IMR-90 (cell line): ENCODE data around the gene KTI12. TPM values are rescaled to one million over a fixed set of nuclear protein-coding genes. Genes with fewer than 3 reads are reported as not detected.

Experiments used
- ATAC-seq: fragments of 200-7000 bp; cut with Tn5 transposase; 2 replicates; pipeline ENCODE4 v1.9.1; 2020; ENCODE audit warnings: low read depth, mild to moderate bottlenecking, moderate library complexity
- BruUV-seq: library from RNA; stranded (reverse); fragments of 400-500 nt; replicated peaks from 2 replicates; lab custom pipeline; 2021; lab: Mats Ljungman, UMichigan
- CTCF ChIA-PET: fragments of 300-600 bp; formaldehyde crosslinking; extraction: SDS; loops from one replicate; lab custom pipeline; 2021; ENCODE audit warnings: antibody characterized with exemption; lab: Yijun Ruan, JAX
- POLR2A ChIA-PET: fragments of 300-600 bp; sonication (Branson Sonifier 250); formaldehyde crosslinking; loops from one replicate; lab custom pipeline; 2022; ENCODE audit warnings: antibody characterized with exemption; ENCODE audit not compliant: unreplicated experiment; lab: Charles Lee
- DNase-seq: peaks from one replicate; pipeline ENCODE4 v3.0.0; 2013
- H2AFZ ChIP-seq: replicated peaks from 2 replicates; pipeline ENCODE3; 2013; ENCODE audit warnings: low read length, mild to moderate bottlenecking; ENCODE audit not compliant: poor library complexity
- H2AK5ac ChIP-seq: 2 replicates; pipeline ENCODE4 v1.6.1; 2013; ENCODE audit warnings: low read depth, low read length, inconsistent platforms
- H2AK9ac ChIP-seq: replicated peaks from 2 replicates; pipeline ENCODE3; 2013; ENCODE audit warnings: mild to moderate bottlenecking, low read depth, low read length, moderate library complexity; ENCODE audit not compliant: poor library complexity
- H2BK120ac ChIP-seq: 2 replicates; pipeline ENCODE4 v1.6.1; 2013; ENCODE audit warnings: low read depth, low read length, inconsistent platforms
- H2BK15ac ChIP-seq: 3 replicates; pipeline ENCODE4 v1.6.1; 2013; ENCODE audit warnings: low read depth, low read length, inconsistent platforms
- H2BK20ac ChIP-seq: 2 replicates; pipeline ENCODE4 v1.6.1; 2013; ENCODE audit warnings: low read depth, mild to moderate bottlenecking, inconsistent platforms, low read length, moderate library complexity
- H2BK5ac ChIP-seq: 2 replicates; pipeline ENCODE4 v1.6.1; 2013; ENCODE audit warnings: mild to moderate bottlenecking, low read depth, low read length, inconsistent platforms; ENCODE audit not compliant: poor library complexity, severe bottlenecking
- H3K14ac ChIP-seq: replicated peaks from 2 replicates; pipeline ENCODE4 v1.6.1; 2013; ENCODE audit warnings: low read depth, low read length, inconsistent platforms
- H3K18ac ChIP-seq: 2 replicates; pipeline ENCODE4 v1.6.1; 2013; ENCODE audit warnings: low read depth, low read length, control low read depth
- H3K23ac ChIP-seq: 2 replicates; pipeline ENCODE4 v1.6.1; 2013; ENCODE audit warnings: low read depth, low read length, inconsistent platforms
- H3K27ac ChIP-seq: 2 replicates; pipeline ENCODE4 v1.5.1; 2013; ENCODE audit warnings: mild to moderate bottlenecking, control low read depth, low read length; ENCODE audit not compliant: insufficient read depth
- H3K27me3 ChIP-seq: 2 replicates; pipeline ENCODE4 v1.6.1; 2013; ENCODE audit warnings: low read length; ENCODE audit not compliant: control insufficient read depth, insufficient read depth
- H3K36me3 ChIP-seq: 2 replicates; pipeline ENCODE4 v1.6.1; 2013; ENCODE audit warnings: low read length, mixed read lengths; ENCODE audit not compliant: control insufficient read depth, insufficient read depth
- H3K4ac ChIP-seq: 2 replicates; pipeline ENCODE4 v1.6.1; 2013; ENCODE audit warnings: low read depth, low read length, inconsistent platforms
- H3K4me1 ChIP-seq: 2 replicates; pipeline ENCODE4 v1.6.1; 2013; ENCODE audit warnings: low read length, mixed read lengths; ENCODE audit not compliant: control insufficient read depth, insufficient read depth
- H3K4me2 ChIP-seq: 2 replicates; pipeline ENCODE4 v1.6.1; 2013; ENCODE audit warnings: low read depth, mild to moderate bottlenecking, control low read depth, low read length, moderate library complexity
- H3K4me3 ChIP-seq: 2 replicates; pipeline ENCODE4 v1.5.1; 2013; ENCODE audit warnings: low read depth, mild to moderate bottlenecking, control low read depth, low read length, moderate library complexity; ENCODE audit not compliant: insufficient read depth
- H3K56ac ChIP-seq: 2 replicates; pipeline ENCODE4 v1.6.1; 2013; ENCODE audit warnings: low read length, inconsistent platforms; ENCODE audit not compliant: insufficient read depth; ENCODE audit errors: extremely low read depth
- H3K79me1 ChIP-seq, 2 experiments: 2 replicates each; pipeline ENCODE4 v1.6.1; 2013; ENCODE audit warnings: low read length in 2 of 2, inconsistent platforms in 1 of 2, low read depth in 1 of 2
- H3K9ac ChIP-seq: 2 replicates; pipeline ENCODE4 v1.6.1; 2013; ENCODE audit warnings: low read depth, low read length, control low read depth
- H3K9me1 ChIP-seq: 2 replicates; pipeline ENCODE4 v1.6.1; 2013; ENCODE audit warnings: low read length, inconsistent platforms; ENCODE audit not compliant: insufficient read depth
- H3K9me3 ChIP-seq: 2 replicates; pipeline ENCODE4 v1.6.1; 2013; ENCODE audit warnings: low read length; ENCODE audit not compliant: control insufficient read depth, insufficient read depth
- H4K20me1 ChIP-seq: 2 replicates; pipeline ENCODE4 v1.6.1; 2013; ENCODE audit warnings: low read length, inconsistent platforms; ENCODE audit not compliant: insufficient read depth
- H4K5ac ChIP-seq: 2 replicates; pipeline ENCODE4 v1.6.1; 2013; ENCODE audit warnings: mild to moderate bottlenecking, low read depth, low read length, control low read depth
- H4K8ac ChIP-seq, 2 experiments: 2 replicates each; pipeline ENCODE4 v1.6.1; 2013; ENCODE audit warnings: low read depth in 2 of 2, low read length in 2 of 2, control low read depth in 1 of 2, inconsistent platforms in 1 of 2
- H4K91ac ChIP-seq: 2 replicates; pipeline ENCODE4 v1.6.1; 2013; ENCODE audit warnings: low read depth, low read length, inconsistent platforms; ENCODE audit not compliant: insufficient read depth
- BHLHE40 ChIP-seq: fragments of 150-350 bp; IDR thresholded peaks from 2 replicates; pipeline ENCODE4 v1.6.1; 2016; ENCODE audit warnings: mild to moderate bottlenecking, low read depth, low read length
- CEBPB ChIP-seq: IDR thresholded peaks from 2 replicates; pipeline ENCODE4 v1.6.1; 2012; ENCODE audit warnings: low read depth, low read length, improper control_type of control experiment
- CHD1 ChIP-seq: IDR thresholded peaks from 2 replicates; pipeline ENCODE4 v1.6.1; 2012; ENCODE audit warnings: low read depth, low read length, improper control_type of control experiment
- CTCF ChIP-seq: conservative IDR thresholded peaks from 2 replicates; pipeline ENCODE4 v1.5.1; 2012; ENCODE audit warnings: mild to moderate bottlenecking, low read depth, low read length, improper control_type of control experiment
- ELK1 ChIP-seq: fragments of 150-350 bp; IDR thresholded peaks from 2 replicates; pipeline ENCODE4 v1.6.1; 2016; ENCODE audit warnings: low read depth, mild to moderate bottlenecking, low read length, moderate library complexity, borderline replicate concordance
- FOS ChIP-seq: fragments of 150-350 bp; IDR thresholded peaks from 2 replicates; pipeline ENCODE4 v1.6.1; 2016; ENCODE audit warnings: low read depth, low read length
- MAFK ChIP-seq: IDR thresholded peaks from 2 replicates; pipeline ENCODE4 v1.6.1; 2012; ENCODE audit warnings: low read depth, low read length, improper control_type of control experiment
- MAZ ChIP-seq: IDR thresholded peaks from 2 replicates; pipeline ENCODE4 v1.6.1; 2012; ENCODE audit warnings: low read depth, mild to moderate bottlenecking, low read length, improper control_type of control experiment, moderate library complexity, borderline replicate concordance
- MXI1 ChIP-seq: IDR thresholded peaks from 2 replicates; pipeline ENCODE4 v1.6.1; 2012; ENCODE audit warnings: low read depth, mild to moderate bottlenecking, low read length, moderate library complexity, borderline replicate concordance
- NFE2L2 ChIP-seq: fragments of 150-350 bp; IDR thresholded peaks from 2 replicates; pipeline ENCODE4 v1.6.1; 2016; ENCODE audit warnings: low read depth, mild to moderate bottlenecking, low read length
- POLR2A ChIP-seq: IDR thresholded peaks from 2 replicates; pipeline ENCODE4 v1.6.1; 2012; ENCODE audit warnings: mild to moderate bottlenecking, low read depth, low read length
- RAD21 ChIP-seq: IDR thresholded peaks from 2 replicates; pipeline ENCODE4 v1.6.1; 2012; ENCODE audit warnings: low read length, improper control_type of control experiment
- RCOR1 ChIP-seq: IDR thresholded peaks from 2 replicates; pipeline ENCODE4 v1.6.1; 2012; ENCODE audit warnings: mild to moderate bottlenecking, low read length, improper control_type of control experiment; ENCODE audit not compliant: insufficient replicate concordance
- RFX5 ChIP-seq: IDR thresholded peaks from 2 replicates; pipeline ENCODE4 v1.8.0; 2012; ENCODE audit warnings: low read depth, mild to moderate bottlenecking, low read length, moderate library complexity
- SMC3 ChIP-seq: fragments of 150-350 bp; IDR thresholded peaks from 2 replicates; pipeline ENCODE4 v1.6.1; 2016; ENCODE audit warnings: low read depth, mild to moderate bottlenecking, antibody characterized with exemption, low read length, moderate library complexity
- USF2 ChIP-seq: fragments of 150-350 bp; IDR thresholded peaks from 2 replicates; pipeline ENCODE4 v1.6.1; 2017; ENCODE audit warnings: mild to moderate bottlenecking, antibody characterized with exemption, low read length, low read depth
- WGBS, 2 experiments: methylation state at CpG; one replicate each; pipeline versions ENCODE4 v1.1.5 to v1.1.7; 2013; ENCODE audit warnings: missing lambda C conversion rate in 2 of 2; ENCODE audit not compliant: insufficient read length in 1 of 2; ENCODE audit errors: extremely low coverage in 2 of 2; 5-methylcytosine and 5-hydroxymethylcytosine counted together
- dilution Hi-C: fragments of 300-500 bp; cut with HindIII; formaldehyde crosslinking; loops from one replicate; pipeline ENCODE4 v1.14.3; 2018; ENCODE audit warnings: low sequenced_read_pairs; ENCODE audit not compliant: unreplicated experiment
- in situ Hi-C: fragments of 300-500 bp; cut with MboI; formaldehyde crosslinking; loops from 3 replicates; pipeline ENCODE4 v1.14.3; 2019; ENCODE audit warnings: low sequenced_read_pairs, inconsistent platforms, mixed read lengths
- intact Hi-C: fragments of 100-400 bp; cut with micrococcal nuclease; formaldehyde crosslinking; loops from 2 replicates; pipeline ENCODE4 v1.10.0; 2022
- polyA plus RNA-seq, 3 experiments: library from polyadenylated mRNA; depleted of rRNA; stranded (reverse); fragments of >200 nt; gene quantifications; 2 replicates each; pipeline ENCODE4 v1.2.3, GENCODE V29; 2012; ENCODE audit warnings: low replicate concordance in 1 of 3
- total RNA-seq: library from RNA; depleted of rRNA; stranded (reverse); fragments of >200 nt; gene quantifications from 2 replicates; pipeline ENCODE4 v1.2.3, GENCODE V29; 2012

Gene KTI12
- total and polyA plus RNA-seq, 2 of the 4 experiments (the other 2 are of a cell fraction) = 15.2 to 16.3 TPM

GRCh38 chr1:52022133-52022532 is 11.5 kb downstream of the KTI12 start:
- Histone ChIP-seq H3K27ac (no peak overlapping the region), H3K4me1 (no peaks in the 10 kb centered on the region), H3K4ac (no peak overlapping the region), H3K18ac (no peak overlapping the region), H3K4me3 (no peak overlapping the region), H4K20me1 (no peaks in the 10 kb centered on the region), H3K27me3 (no peaks in the 10 kb centered on the region), H2BK5ac (no peak overlapping the region), H4K5ac (no peak overlapping the region), H3K56ac (no peak overlapping the region), H3K4me2 (no peak overlapping the region), H3K9me1 (peaks cover 5% of the 10 kb centered on the region; the same call in 1 of the 2 replicates), H3K23ac (no peak overlapping the region), H3K9ac (no peak overlapping the region), H2BK20ac (no peak overlapping the region), H4K8ac (no peak overlapping the region), H4K91ac (no peak overlapping the region), H2AK9ac (peak overlapping the region; percentile 19), H3K36me3 (peaks cover 32% of the 10 kb centered on the region), H2AFZ (no peak overlapping the region), H3K9me3 (no peaks in the 10 kb centered on the region), H3K14ac (no peak overlapping the region), H2BK15ac (no peak overlapping the region), H2BK120ac (no peak overlapping the region), H3K79me1 (peaks cover 0 to 4% of the 10 kb centered on the region in 2 experiments; a peak in 1 of 4 replicates), H2AK5ac (no peak overlapping the region)
- BruUV-seq = no TSS peak
- intact Hi-C loops (no loop called here), in situ Hi-C loops (no loop called here), dilution Hi-C loops (no loop called here)
- POLR2A ChIA-PET = no interaction called here
- CTCF ChIA-PET = interaction anchor here (0.7 kb wide), 1 partner anchor 174 kb away, joined by 3 read pairs; no protein-coding TSS in a partner anchor
- no peak for TF ChIP-seq MAZ
- TF ChIP-seq ELK1 = no peak
- no peak for TF ChIP-seq MAFK
- no peak for TF ChIP-seq RFX5
- TF ChIP-seq NFE2L2 = no peak
- no peak for TF ChIP-seq MXI1
- no peak for TF ChIP-seq CTCF
- TF ChIP-seq CHD1 = no peak
- no peak for TF ChIP-seq CEBPB
- no peak for TF ChIP-seq SMC3
- TF ChIP-seq FOS = no peak
- TF ChIP-seq BHLHE40 = no peak
- no peak for TF ChIP-seq USF2
- no peak for TF ChIP-seq RCOR1
- TF ChIP-seq POLR2A = no peak
- no peak for TF ChIP-seq RAD21
- ATAC-seq (no peak), DNase-seq (no peak)
- no CpG with 5 or more reads among the region's 2 CpGs for WGBS, 2 experiments
